ENCODE data around the gene EP400. TPM values are rescaled to one million over a fixed set of nuclear protein-coding genes. Genes with fewer than 3 reads are reported as not detected.

EP400 gene
- total RNA-seq, 1 experiment from 2014 or later = 61.7 TPM

GRCh38 chr12:132124766-132125425, 175.2 kb downstream of the EP400 start:
- Histone ChIP-seq H3K79me1 (ENCODE audit: insufficient read depth, low read depth, low read length, poor library complexity, severe bottlenecking) (no peaks in the 10 kb centered on the region), H3K9ac (ENCODE audit: extremely low read depth, insufficient read length, low read length) (no peak overlapping the region), H4K20me1 (ENCODE audit: control insufficient read depth, insufficient read depth, insufficient read length) (no peaks in the 10 kb centered on the region), H3K9me3 (ENCODE audit: control insufficient read depth, low read depth, low read length) (peaks cover 21% of the 10 kb centered on the region), H4K8ac (replicated peaks; ENCODE audit: insufficient read length, low read depth, low read length) (no peak overlapping the region), H2BK5ac (ENCODE audit: insufficient read length, low read length) (no peak overlapping the region), H3T11ph (ENCODE audit: low read length) (no peak overlapping the region), H3K79me2 (ENCODE audit: insufficient read depth, low read length) (no peaks in the 10 kb centered on the region), H3K23me2 (ENCODE audit: insufficient read length, low read depth, low read length, poor library complexity, severe bottlenecking) (no peaks in the 10 kb centered on the region), H2BK120ac (ENCODE audit: low read depth, low read length, poor library complexity, severe bottlenecking) (no peak overlapping the region), H4K91ac (ENCODE audit: insufficient read length, low read depth, low read length) (no peak overlapping the region), H3K14ac (ENCODE audit: insufficient read depth, low read length) (no peak overlapping the region), H4K5ac (ENCODE audit: insufficient read length, low read depth, low read length) (no peak overlapping the region), H3K27ac (ENCODE audit: insufficient read length, low read depth, low read length) (no peak overlapping the region), H2BK20ac (ENCODE audit: low read depth, low read length, poor library complexity, severe bottlenecking) (no peak overlapping the region), H3K4me2 (ENCODE audit: insufficient read depth, insufficient read length, low read length) (no peak overlapping the region), H3K18ac (ENCODE audit: insufficient read length, low read depth, low read length) (no peak overlapping the region), H2AK5ac (ENCODE audit: insufficient read length, low read length) (no peak overlapping the region), H3K4me1 (ENCODE audit: insufficient read depth, low read length) (no peaks in the 10 kb centered on the region), H3K56ac (ENCODE audit: insufficient read length, low read depth, low read length) (no peak overlapping the region), H2BK15ac (ENCODE audit: low read depth, low read length) (no peak overlapping the region), H3K27me3 (ENCODE audit: insufficient read depth, low read length) (no peaks in the 10 kb centered on the region), H3K23ac (ENCODE audit: insufficient read length, low read depth, low read length) (no peak overlapping the region), H3K4ac (ENCODE audit: low read depth, low read length) (no peak overlapping the region), H2AFZ (ENCODE audit: low read length) (no peak overlapping the region), H2BK12ac (ENCODE audit: insufficient read length, low read depth, low read length) (no peak overlapping the region)
- Mint-ChIP-seq H3K36me3 (ENCODE audit: insufficient read depth in 1 of 3, low read depth in 3 of 3) (peaks cover 58 to 77% (median 67%) of the 10 kb centered on the region in 3 experiments), H3K27ac (no peak overlapping the region; a peak in 1 of 7 replicates), H3K4me1 (no peaks in the 10 kb centered on the region), H3K27me3 (ENCODE audit: low read depth) (peaks cover 11% of the 10 kb centered on the region), H3K4me3 (no peak overlapping the region), H3K9me3 (peaks cover 25 to 32% of the 10 kb centered on the region in 2 experiments)
- no CpG with 5 or more reads among the region's 19 CpGs for WGBS (ENCODE audit: extremely low coverage, insufficient read length, low lambda C conversion rate)
- no peak for TF ChIP-seq CTCF (conservative IDR thresholded peaks at IDR 0.05)
- DNase-seq = no peak
